Measurements from ENCODE around the gene SLC2A10.

DNA sequence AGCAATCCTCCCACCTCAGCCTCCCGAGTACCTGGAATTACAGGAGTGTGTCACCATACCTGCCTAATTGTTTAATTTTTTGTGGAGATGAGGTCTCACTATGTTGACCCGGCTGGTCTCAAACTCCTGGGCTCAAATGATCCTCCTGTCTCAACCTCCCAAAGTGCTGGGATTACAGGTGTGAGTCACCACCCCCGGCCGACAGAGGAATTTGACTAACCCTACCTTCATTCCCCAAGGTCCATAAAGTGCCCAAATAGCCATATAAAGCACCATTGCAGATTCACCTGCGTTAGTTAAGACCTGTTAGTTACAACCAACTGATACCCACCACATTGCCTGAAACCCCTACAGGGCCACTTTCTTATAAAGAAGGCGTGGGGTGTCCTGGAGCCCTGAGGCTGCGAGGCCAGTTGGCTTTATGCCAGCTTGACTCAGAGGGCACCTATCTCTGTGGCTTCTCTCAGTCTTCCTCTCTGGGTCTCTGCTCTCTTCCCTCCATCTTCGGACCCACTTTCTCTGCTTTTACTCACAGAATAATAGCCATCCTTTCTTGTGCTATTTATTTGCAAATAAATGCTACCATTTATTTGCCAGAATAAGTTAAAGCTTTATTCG is 65.6 kb downstream of the SLC2A10 start:
- TF ChIP-seq, protein P1, sequence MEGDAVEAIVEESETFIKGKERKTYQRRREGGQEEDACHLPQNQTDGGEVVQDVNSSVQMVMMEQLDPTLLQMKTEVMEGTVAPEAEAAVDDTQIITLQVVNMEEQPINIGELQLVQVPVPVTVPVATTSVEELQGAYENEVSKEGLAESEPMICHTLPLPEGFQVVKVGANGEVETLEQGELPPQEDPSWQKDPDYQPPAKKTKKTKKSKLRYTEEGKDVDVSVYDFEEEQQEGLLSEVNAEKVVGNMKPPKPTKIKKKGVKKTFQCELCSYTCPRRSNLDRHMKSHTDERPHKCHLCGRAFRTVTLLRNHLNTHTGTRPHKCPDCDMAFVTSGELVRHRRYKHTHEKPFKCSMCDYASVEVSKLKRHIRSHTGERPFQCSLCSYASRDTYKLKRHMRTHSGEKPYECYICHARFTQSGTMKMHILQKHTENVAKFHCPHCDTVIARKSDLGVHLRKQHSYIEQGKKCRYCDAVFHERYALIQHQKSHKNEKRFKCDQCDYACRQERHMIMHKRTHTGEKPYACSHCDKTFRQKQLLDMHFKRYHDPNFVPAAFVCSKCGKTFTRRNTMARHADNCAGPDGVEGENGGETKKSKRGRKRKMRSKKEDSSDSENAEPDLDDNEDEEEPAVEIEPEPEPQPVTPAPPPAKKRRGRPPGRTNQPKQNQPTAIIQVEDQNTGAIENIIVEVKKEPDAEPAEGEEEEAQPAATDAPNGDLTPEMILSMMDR (IDR thresholded peaks at IDR 0.05; ENCODE audit: low read depth, low read length), result no peak
- no peak for TF ChIP-seq EZH2phosphoT487 (IDR thresholded peaks at IDR 0.05; ENCODE audit: low read depth)

All from OCI-LY3 (cell line).